GM23338 (cell line): Measurements from ENCODE around the gene NTNG1. TPM values are rescaled to one million over a fixed set of nuclear protein-coding genes. Genes with fewer than 3 reads are reported as not detected.

Experiments
- ATAC-seq: fragments of 200-7000 bp; cut with Tn5 transposase; 3 replicates; pipeline ENCODE4 v1.9.1; 2020
- DNase-seq: peaks from one replicate; pipeline ENCODE4 v3.0.0-alpha.2; 2015; ENCODE audit warnings: low spot score
- H2AFZ ChIP-seq: fragments of 200-600 bp; sonication (generic); 2 replicates; pipeline ENCODE4 v1.8.0; 2016; ENCODE audit warnings: antibody characterized with exemption, mild to moderate bottlenecking, moderate library complexity
- H3F3A ChIP-seq: fragments of 200-600 bp; sonication (generic); replicated peaks from 2 replicates; pipeline ENCODE4 v1.8.0; 2017; ENCODE audit warnings: antibody characterized with exemption, mixed run types, low read depth
- H3K27ac ChIP-seq: fragments of 200-600 bp; sonication (generic); 2 replicates; pipeline ENCODE4 v1.6.1; 2016; ENCODE audit warnings: low read depth
- H3K27me3 ChIP-seq: fragments of 200-600 bp; sonication (generic); 2 replicates; pipeline ENCODE4 v1.8.0; 2016; ENCODE audit warnings: mild to moderate bottlenecking, mixed run types, moderate library complexity; ENCODE audit not compliant: insufficient read depth
- H3K36me3 ChIP-seq: fragments of 200-600 bp; sonication (generic); 2 replicates; pipeline ENCODE4 v1.8.0; 2016; ENCODE audit warnings: mild to moderate bottlenecking; ENCODE audit not compliant: insufficient read depth
- H3K4me1 ChIP-seq: fragments of 200-600 bp; sonication (generic); 2 replicates; pipeline ENCODE4 v1.8.0; 2016; ENCODE audit warnings: mild to moderate bottlenecking, moderate library complexity; ENCODE audit not compliant: insufficient read depth
- H3K4me2 ChIP-seq: fragments of 200-600 bp; sonication (generic); 2 replicates; pipeline ENCODE4 v1.7.1; 2017; ENCODE audit warnings: mixed run types
- H3K4me3 ChIP-seq: fragments of 200-600 bp; sonication (generic); 2 replicates; pipeline ENCODE4 v1.6.1; 2016; ENCODE audit warnings: mixed run types
- H3K79me2 ChIP-seq: fragments of 200-600 bp; sonication (generic); replicated peaks from 2 replicates; pipeline ENCODE4 v1.8.0; 2017; ENCODE audit warnings: mild to moderate bottlenecking; ENCODE audit not compliant: insufficient read depth
- H3K9me2 ChIP-seq: fragments of 200-600 bp; sonication (generic); 2 replicates; pipeline ENCODE4 v1.8.0; 2017; ENCODE audit not compliant: insufficient read depth
- H4K20me1 ChIP-seq: fragments of 200-600 bp; sonication (generic); replicated peaks from 2 replicates; pipeline ENCODE4 v1.8.0; 2017; ENCODE audit warnings: mild to moderate bottlenecking; ENCODE audit not compliant: insufficient read depth
- H3K27ac Mint-ChIP-seq: 2 replicates; pipeline ENCODE4 v1.8.0; 2020; ENCODE audit warnings: inconsistent platforms, mild to moderate bottlenecking, moderate library complexity, mixed read lengths
- H3K27me3 Mint-ChIP-seq: 3 replicates; pipeline ENCODE4 v1.8.0; 2022; ENCODE audit warnings: low read depth, mild to moderate bottlenecking, moderate library complexity, mixed read lengths, inconsistent platforms; ENCODE audit not compliant: insufficient read depth, poor library complexity
- H3K36me3 Mint-ChIP-seq: 3 replicates; pipeline ENCODE4 v1.8.0; 2021; ENCODE audit warnings: low read depth, mild to moderate bottlenecking, inconsistent platforms, moderate library complexity, mixed read lengths
- H3K4me1 Mint-ChIP-seq: 3 replicates; pipeline ENCODE4 v1.8.0; 2020; ENCODE audit warnings: mild to moderate bottlenecking, inconsistent platforms, mixed read lengths
- H3K4me3 Mint-ChIP-seq: 3 replicates; pipeline ENCODE4 v1.8.0; 2021; ENCODE audit warnings: moderate library complexity, mild to moderate bottlenecking, inconsistent platforms, mixed read lengths
- H3K9me3 Mint-ChIP-seq: 3 replicates; pipeline ENCODE4 v1.8.0; 2020; ENCODE audit warnings: moderate library complexity, mild to moderate bottlenecking, inconsistent platforms, mixed read lengths
- CTCF ChIP-seq, 2 experiments: fragments of 200-600 bp in 1 of 2; sonication (generic) in 1 of 2; conservative IDR thresholded peaks; 2 replicates each; pipeline versions ENCODE4 v1.5.1 to v1.6.1; 2016 to 2017; ENCODE audit warnings: antibody characterized with exemption in 2 of 2, low read depth in 2 of 2, mild to moderate bottlenecking in 2 of 2, moderate library complexity in 1 of 2
- ETS1 ChIP-seq: IDR thresholded peaks from 2 replicates; pipeline ENCODE4 v1.6.1; 2016; ENCODE audit warnings: antibody characterized with exemption
- EZH2phosphoT487 ChIP-seq: fragments of 200-600 bp; sonication (generic); IDR thresholded peaks from one replicate; pipeline ENCODE4 v1.8.1; 2018; ENCODE audit warnings: antibody characterized with exemption; ENCODE audit not compliant: unreplicated experiment
- JUNB ChIP-seq: IDR thresholded peaks from one replicate; pipeline ENCODE4 v1.6.1; 2016; ENCODE audit warnings: antibody characterized with exemption; ENCODE audit not compliant: unreplicated experiment
- NANOG ChIP-seq: IDR thresholded peaks from 2 replicates; pipeline ENCODE4 v1.6.1; 2016; ENCODE audit warnings: antibody characterized with exemption, borderline replicate concordance
- POLR2AphosphoS5 ChIP-seq: IDR thresholded peaks from 2 replicates; pipeline ENCODE4 v1.6.1; 2016; ENCODE audit warnings: antibody characterized with exemption, low read depth
- REST ChIP-seq: IDR thresholded peaks from one replicate; pipeline ENCODE4 v1.6.1; 2018; ENCODE audit warnings: antibody characterized with exemption; ENCODE audit not compliant: unreplicated experiment
- STAT1 ChIP-seq: IDR thresholded peaks from one replicate; pipeline ENCODE4 v1.6.1; 2016; ENCODE audit warnings: antibody characterized with exemption; ENCODE audit not compliant: unreplicated experiment
- ZNF462 ChIP-seq: fragments of 250-450 bp; sonication (Bioruptor Pico); IDR thresholded peaks from 2 replicates; pipeline ENCODE4 v1.5.0; 2020; ENCODE audit warnings: mild to moderate bottlenecking, moderate library complexity
- polyA plus RNA-seq: library from polyadenylated mRNA; unstranded; fragments of >200 nt; fragmentation: Nextera tagmentation; extraction: Ambion mirVana; gene quantifications from 2 replicates; pipeline ENCODE4 v1.2.1, GENCODE V29; 2016
- total RNA-seq: library from RNA; depleted of rRNA; stranded (reverse); fragments of >200 nt; shearing (Covaris generic); gene quantifications from 2 replicates; pipeline ENCODE4 v1.2.3, GENCODE V29; 2014

The NTNG1 gene
- total and polyA plus RNA-seq, 2 experiments from 2014 or later: 7.2 to 10.3 TPM

GRCh38 chr1:107225706-107226105, 84.9 kb downstream of the NTNG1 start:
- H3K27me3 ChIP-seq: no peaks in the 10 kb centered on the region
- H3K4me2 ChIP-seq: peak overlapping the region; percentile 50
- TF ChIP-seq NANOG (no peak), JUNB (no peak), ETS1 (no peak), CTCF (conservative IDR thresholded peaks at IDR 0.05; ENCODE audit: low read depth in 2 of 2) (no peak), EZH2phosphoT487 (no peak), POLR2AphosphoS5 (no peak), ZNF462 (CRISPR knock-in tag) (no peak), REST (no peak), STAT1 (no peak)
- H3K36me3 ChIP-seq: no peaks in the 10 kb centered on the region
- no peaks in the 10 kb centered on the region for H3K9me3 Mint-ChIP-seq
- H3K4me3 ChIP-seq: no peak overlapping the region; the same call in 1 of the 2 replicates
- H3K4me3 Mint-ChIP-seq: no peak overlapping the region
- H3K36me3 Mint-ChIP-seq: no peaks in the 10 kb centered on the region
- no peaks in the 10 kb centered on the region for H3F3A ChIP-seq
- peaks cover 35% of the 10 kb centered on the region for H3K4me1 Mint-ChIP-seq
- no peaks in the 10 kb centered on the region for H4K20me1 ChIP-seq
- H2AFZ ChIP-seq: no peak overlapping the region
- H3K4me1 ChIP-seq: peaks cover 57% of the 10 kb centered on the region
- H3K9me2 ChIP-seq: 0 out of 2 replicates have a peak, but pooled peaks cover 3% of the 10 kb centered on the region
- peak overlapping the region; percentile 64; the same call in 1 of the 2 replicates for H3K27ac Mint-ChIP-seq
- H3K79me2 ChIP-seq: no peaks in the 10 kb centered on the region
- ATAC-seq (peak; percentile 72), DNase-seq (no peak)
- peaks cover 2% of the 10 kb centered on the region for H3K27me3 Mint-ChIP-seq
- no peak overlapping the region for H3K27ac ChIP-seq
